Transverse colon (tissue), 4 donors: ENCODE data around the gene SUGCT. TPM values are rescaled to one million over a fixed set of nuclear protein-coding genes. Genes with fewer than 3 reads are reported as not detected.
"Not testable (repeated sequence)": the region's sequence is repeated elsewhere in the genome, so short reads cannot be mapped to it uniquely, and the experiment has no call there.

ENCODE experiments used
- DNase-seq: peaks from one replicate; pipeline ENCODE4 v3.0.0-alpha.2; 2019
- H3K27ac ChIP-seq, 4 donors: fragments of 200-600 bp; sonication (generic); 2 replicates each; pipeline ENCODE4 v1.5.1; 2016 to 2018; ENCODE audit warnings: inconsistent platforms in 4 of 4
- H3K27me3 ChIP-seq: fragments of 200-600 bp; sonication (generic); 2 replicates; pipeline ENCODE4 v1.5.1; 2017; ENCODE audit warnings: inconsistent platforms
- H3K36me3 ChIP-seq, 4 donors: fragments of 200-600 bp; sonication (generic); 2 replicates each; pipeline ENCODE4 v1.5.1; 2017 to 2019; ENCODE audit warnings: inconsistent platforms in 4 of 4
- H3K4me1 ChIP-seq, 4 donors: fragments of 200-600 bp; sonication (generic); 2 replicates each; pipeline ENCODE4 v1.5.1; 2017 to 2020; ENCODE audit warnings: inconsistent platforms in 4 of 4
- H3K4me3 ChIP-seq, 4 donors: fragments of 200-600 bp; sonication (generic); 1 replicate in 1 of 4; 2 replicates in 3 of 4; pipeline versions ENCODE4 v1.5.1 to v1.6.1; 2017 to 2019; ENCODE audit warnings: inconsistent platforms in 4 of 4
- H3K9me3 ChIP-seq, 2 donors: fragments of 200-600 bp; sonication (generic); 2 replicates each; pipeline ENCODE4 v1.5.1; 2017 to 2019; ENCODE audit warnings: inconsistent platforms in 2 of 2
- EP300 ChIP-seq: sonication (generic); formaldehyde crosslinking; IDR thresholded peaks from one replicate; pipeline ENCODE4 v1.6.1; 2017; ENCODE audit warnings: antibody characterized with exemption, low read depth
- POLR2A ChIP-seq: fragments of 450-650 bp; IDR thresholded peaks from one replicate; pipeline ENCODE4 v1.6.1; 2016; ENCODE audit warnings: antibody characterized with exemption, mild to moderate bottlenecking, moderate library complexity
- POLR2AphosphoS5 ChIP-seq, 3 donors: sonication (generic); formaldehyde crosslinking; IDR thresholded peaks; one replicate each; pipeline ENCODE4 v1.6.1; 2016; ENCODE audit warnings: antibody characterized with exemption in 3 of 3
- WGBS, 2 donors: methylation state at CpG; one replicate each; pipeline ENCODE4 v1.1.5; 2018; ENCODE audit warnings: low coverage in 1 of 2; 5-methylcytosine and 5-hydroxymethylcytosine counted together
- in situ Hi-C, 4 donors: fragments of 200-750 bp; cut with MboI; loops; one replicate each; pipeline versions ENCODE4 v1.15.0 to v1.15.1; 2017; ENCODE audit warnings: low sequenced_read_pairs in 3 of 4, low pct_ligation_motif_present in 1 of 4, low pct_unique_long_range_greater_than_20kb in 1 of 4
- intact Hi-C: fragments of 100-400 bp; cut with DNase I; formaldehyde crosslinking; loops from one replicate; pipeline ENCODE4 v1.15.1; 2023; ENCODE audit warnings: low total_unique reads
- total RNA-seq, 4 donors: library from RNA; depleted of rRNA; stranded (reverse); fragments of >200 nt; gene quantifications; one replicate each; pipeline ENCODE4 v1.1.0, GENCODE V29; 2016
- TF ChIP-seq, protein P1 (sequence below), 5 experiments: fragments of 200-600 bp in 3 of 5; fragments of 450-650 bp in 2 of 5; sonication (generic) in 3 of 5; IDR thresholded peaks; 1 replicate in 2 of 5; 2 replicates in 3 of 5; pipeline ENCODE4 v1.5.1; 2016 to 2017; ENCODE audit warnings: antibody characterized with exemption in 5 of 5, inconsistent platforms in 3 of 5, mild to moderate bottlenecking in 2 of 5, moderate library complexity in 1 of 5

Gene SUGCT
- total RNA-seq, 4 donors from 2014 or later, result 2.6 to 44.5 (median 15.9) TPM

DNA sequence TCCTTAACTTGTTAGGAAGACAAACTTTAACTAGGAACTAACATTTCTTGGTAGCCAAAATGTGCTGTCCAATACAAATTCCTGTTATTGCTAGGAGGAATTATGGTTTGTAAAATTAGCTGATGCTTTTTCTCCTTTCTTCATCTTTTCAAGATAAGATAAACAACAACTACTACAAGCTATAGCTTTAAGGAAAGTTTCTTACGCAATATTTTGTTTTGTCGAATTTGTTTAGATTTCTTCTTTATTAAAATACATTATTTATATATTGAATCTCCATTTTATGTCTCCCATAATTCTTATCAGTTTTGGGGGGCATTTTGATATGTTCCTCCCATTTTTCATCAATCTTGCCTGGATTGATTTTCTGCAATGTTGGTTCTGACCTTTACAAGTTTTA lies 277.5 kb downstream of the SUGCT start:
- intact Hi-C loops, result no loop called here
- H3K27me3 ChIP-seq, result no peaks in the 10 kb centered on the region
- TF ChIP-seq EP300 (no peak), POLR2AphosphoS5 (IDR thresholded peaks at IDR 0.05) (no peak), POLR2A (no peak)
- TF ChIP-seq, protein P1, sequence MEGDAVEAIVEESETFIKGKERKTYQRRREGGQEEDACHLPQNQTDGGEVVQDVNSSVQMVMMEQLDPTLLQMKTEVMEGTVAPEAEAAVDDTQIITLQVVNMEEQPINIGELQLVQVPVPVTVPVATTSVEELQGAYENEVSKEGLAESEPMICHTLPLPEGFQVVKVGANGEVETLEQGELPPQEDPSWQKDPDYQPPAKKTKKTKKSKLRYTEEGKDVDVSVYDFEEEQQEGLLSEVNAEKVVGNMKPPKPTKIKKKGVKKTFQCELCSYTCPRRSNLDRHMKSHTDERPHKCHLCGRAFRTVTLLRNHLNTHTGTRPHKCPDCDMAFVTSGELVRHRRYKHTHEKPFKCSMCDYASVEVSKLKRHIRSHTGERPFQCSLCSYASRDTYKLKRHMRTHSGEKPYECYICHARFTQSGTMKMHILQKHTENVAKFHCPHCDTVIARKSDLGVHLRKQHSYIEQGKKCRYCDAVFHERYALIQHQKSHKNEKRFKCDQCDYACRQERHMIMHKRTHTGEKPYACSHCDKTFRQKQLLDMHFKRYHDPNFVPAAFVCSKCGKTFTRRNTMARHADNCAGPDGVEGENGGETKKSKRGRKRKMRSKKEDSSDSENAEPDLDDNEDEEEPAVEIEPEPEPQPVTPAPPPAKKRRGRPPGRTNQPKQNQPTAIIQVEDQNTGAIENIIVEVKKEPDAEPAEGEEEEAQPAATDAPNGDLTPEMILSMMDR (IDR thresholded peaks at IDR 0.05), result no peak
- H3K36me3 ChIP-seq, result no peaks in the 10 kb centered on the region
- 80 to 81% methylated on average over 2 of the region's 2 CpGs for WGBS, 2 donors
- in situ Hi-C loops, result no loop called here
- no peaks in the 10 kb centered on the region for H3K9me3 ChIP-seq
- no peak overlapping the region for H3K27ac ChIP-seq
- no peak for DNase-seq
- H3K4me1 ChIP-seq, result no peaks in the 10 kb centered on the region
- H3K4me3 ChIP-seq, result no peak overlapping the region

DNA sequence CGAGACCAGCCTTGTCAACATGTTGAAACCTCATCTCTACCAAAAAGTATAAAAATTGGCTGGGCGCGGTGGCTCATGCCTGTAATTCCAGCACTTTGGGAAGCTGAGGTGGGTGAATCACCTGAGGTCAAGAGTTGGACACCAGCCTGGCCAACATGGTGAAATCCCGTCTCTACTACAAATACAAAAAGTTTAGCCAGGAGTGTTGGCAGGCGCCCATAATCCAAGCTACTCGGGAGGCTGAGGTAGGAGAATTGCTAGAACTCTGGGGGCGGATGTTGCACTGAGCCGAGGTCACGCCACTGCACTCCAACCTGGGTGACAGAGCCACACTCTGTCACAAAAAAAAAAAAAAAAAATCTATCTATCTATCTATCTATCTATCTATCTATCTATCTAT lies 279.9 kb downstream of the SUGCT start:
- H3K9me3 ChIP-seq, H3K27ac ChIP-seq, H3K27me3 ChIP-seq, in situ Hi-C loops, H3K36me3 ChIP-seq, intact Hi-C loops, H3K4me3 ChIP-seq, DNase-seq: not testable (repeated sequence)
- WGBS, 2 donors, result 87 to 91% methylated on average over 4 to 9 of the region's 9 CpGs
- H3K4me1 ChIP-seq, result peaks cover 0 to 16% (median 7%) of the 10 kb centered on the region in 4 donors

DNA sequence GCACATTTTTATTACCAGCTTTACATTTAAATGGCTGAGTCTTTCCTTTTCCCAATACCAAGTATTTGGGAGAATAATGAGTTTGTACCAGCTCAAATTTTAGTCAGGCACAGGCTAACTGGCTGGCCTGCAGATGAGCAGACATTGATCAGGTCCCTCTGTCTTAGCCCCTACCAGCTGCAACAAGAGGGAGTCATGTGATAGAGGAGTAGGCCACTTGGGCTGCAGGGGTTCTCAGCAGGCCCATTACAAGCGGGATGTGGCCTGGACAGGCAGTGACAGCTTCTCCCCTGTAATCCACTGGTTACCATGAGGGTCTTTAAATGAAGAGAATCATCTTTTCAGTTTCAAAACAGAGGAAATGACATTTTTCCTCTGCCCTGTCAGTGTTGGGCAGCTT lies 283.6 kb downstream of the SUGCT start:
- no peak overlapping the region for H3K4me3 ChIP-seq
- peaks cover 0 to 23% (median 12%) of the 10 kb centered on the region in 4 donors for H3K4me1 ChIP-seq
- in situ Hi-C loops, result no loop called here
- no peak for DNase-seq
- no peaks in the 10 kb centered on the region for H3K36me3 ChIP-seq
- intact Hi-C loops, result no loop called here
- TF ChIP-seq POLR2AphosphoS5 (IDR thresholded peaks at IDR 0.05) (no peak), POLR2A (no peak), EP300 (no peak)
- TF ChIP-seq, protein P1 (IDR thresholded peaks at IDR 0.05), result no peak
- no peak overlapping the region for H3K27ac ChIP-seq
- WGBS, 2 donors, result 75% methylated on average over 1 of the region's 1 CpG; no CpG with 5 or more reads in 1 of the 2 donors
- no peaks in the 10 kb centered on the region for H3K9me3 ChIP-seq
- no peaks in the 10 kb centered on the region for H3K27me3 ChIP-seq

DNA sequence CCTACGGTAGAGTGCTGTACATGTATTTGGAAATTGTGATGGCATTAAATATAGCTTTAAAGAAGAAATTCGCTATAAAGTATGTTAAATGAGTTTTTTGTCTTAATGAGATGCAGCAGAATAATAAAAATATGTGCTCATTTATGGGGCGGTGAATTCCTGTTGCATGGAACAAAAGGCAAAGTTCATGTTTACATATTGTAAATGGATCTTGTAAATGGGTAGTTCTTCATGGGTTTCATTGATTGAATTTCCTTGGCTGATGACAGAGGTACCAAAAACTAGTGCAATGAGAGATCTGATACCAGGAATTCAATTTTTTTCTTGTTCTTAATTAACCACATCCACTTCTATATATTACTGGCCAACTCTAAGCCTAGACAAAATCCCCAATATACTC lies 284.2 kb downstream of the SUGCT start:
- WGBS, 2 donors, result 45 to 53% methylated on average over 3 of the region's 3 CpGs
- no peak for TF ChIP-seq POLR2A
- TF ChIP-seq EP300, result no peak
- TF ChIP-seq, protein P1 (IDR thresholded peaks at IDR 0.05), result no peak
- no peak for TF ChIP-seq POLR2AphosphoS5 (IDR thresholded peaks at IDR 0.05)
- no peak for DNase-seq
- H3K27me3 ChIP-seq, result no peaks in the 10 kb centered on the region
- no peaks in the 10 kb centered on the region for H3K36me3 ChIP-seq
- no peak overlapping the region for H3K27ac ChIP-seq
- intact Hi-C loops (no loop called here), in situ Hi-C loops (no loop called here)
- no peak overlapping the region for H3K4me3 ChIP-seq
- H3K4me1 ChIP-seq, result peaks cover 0 to 23% (median 12%) of the 10 kb centered on the region in 4 donors
- H3K9me3 ChIP-seq, result no peaks in the 10 kb centered on the region

DNA sequence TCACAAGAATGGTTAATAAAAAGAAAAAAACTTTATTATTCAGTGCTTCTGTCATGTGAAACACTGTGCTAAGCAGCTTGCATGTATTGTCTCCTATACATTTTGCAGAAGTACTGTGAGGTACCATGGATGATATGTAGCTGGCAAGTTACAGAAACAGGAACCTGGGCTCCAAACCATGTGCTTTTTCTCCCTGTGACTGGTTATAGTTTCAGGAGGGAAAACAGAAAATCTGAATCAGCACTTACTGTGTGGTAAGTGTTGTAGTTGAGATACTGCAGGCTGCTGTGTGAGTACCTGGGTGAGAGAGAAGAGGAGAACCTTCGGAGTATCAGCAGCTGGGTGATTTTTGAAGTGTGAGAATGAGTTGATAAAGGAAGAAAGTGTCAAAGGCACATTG lies 285.0 kb downstream of the SUGCT start:
- WGBS, 2 donors, result no CpG with 5 or more reads among the region's 1 CpG
- H3K4me1 ChIP-seq, result peaks cover 0 to 26% (median 12%) of the 10 kb centered on the region in 4 donors
- intact Hi-C loops (no loop called here), in situ Hi-C loops (no loop called here)
- no peak overlapping the region for H3K4me3 ChIP-seq
- no peak for TF ChIP-seq EP300
- TF ChIP-seq POLR2AphosphoS5 (IDR thresholded peaks at IDR 0.05), result no peak
- TF ChIP-seq POLR2A, result no peak
- TF ChIP-seq, protein P1 (IDR thresholded peaks at IDR 0.05), result no peak
- no peaks in the 10 kb centered on the region for H3K27me3 ChIP-seq
- no peaks in the 10 kb centered on the region for H3K36me3 ChIP-seq
- no peaks in the 10 kb centered on the region for H3K9me3 ChIP-seq
- DNase-seq, result no peak
- no peak overlapping the region for H3K27ac ChIP-seq
